Measurements from ENCODE around the gene AKR1C1.
"Not testable (repeated sequence)": the region's sequence is repeated elsewhere in the genome, so short reads cannot be mapped to it uniquely, and the experiment has no call there.

DNA sequence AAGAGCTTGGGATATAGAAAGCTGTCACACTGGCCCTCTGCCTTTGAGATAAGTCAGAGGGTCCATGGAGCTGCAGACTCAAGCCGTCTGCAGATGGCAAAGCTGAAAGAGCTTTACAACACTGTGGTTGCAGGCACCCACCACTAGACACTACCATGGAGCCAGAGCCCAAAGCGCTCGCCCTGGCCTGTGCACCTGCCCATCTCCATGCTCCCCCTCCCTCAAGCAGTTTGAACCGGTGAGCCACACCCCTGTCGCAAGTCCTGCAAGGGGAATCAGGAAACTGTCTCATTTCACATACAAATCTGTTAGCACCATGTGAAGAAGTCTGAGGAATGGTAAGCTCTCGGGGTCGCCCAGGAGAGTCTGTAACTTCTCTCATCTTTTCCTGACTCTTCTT is 46.8 kb downstream of the AKR1C1 start:
- TF ChIP-seq POLR2AphosphoS5, POLR2A (IDR thresholded peaks at IDR 0.05; ENCODE audit: low read depth, low read length): not testable (repeated sequence)

Data from GM12892 (cell line).